ENCODE measurements around the gene DCAF17. TPM values are rescaled to one million over a fixed set of nuclear protein-coding genes. Genes with fewer than 3 reads are reported as not detected.

Gene DCAF17
- polyA plus RNA-seq, 2 of the 4 experiments (the other 2 are of a cell fraction) = 11.5 to 26.9 TPM

- ChIA-PET CTCF (no interaction called here), POLR2A (no interaction called here)
- Histone ChIP-seq H3K4me1 (peaks cover 18% of the 10 kb centered on the region), H3K4me2 (no peak overlapping the region), H3K9me3 (no peaks in the 10 kb centered on the region), H3K4me3 (no peak overlapping the region), H3K27ac (no peak overlapping the region)
- 90% methylated on average over 8 of the region's 10 CpGs for WGBS (ENCODE audit: missing lambda C conversion rate)
- DNase-seq (ENCODE audit: low read depth in 1 of 2, low spot score in 1 of 2) = no peak
- FAIRE-seq = no peak
- TF ChIP-seq CTCF (IDR thresholded peaks at IDR 0.05) = no peak
- no peak for TF ChIP-seq TP53 (CRISPR knock-in tag; IDR thresholded peaks at IDR 0.05)
- no peak for ATAC-seq
These were observed 47.4 kb upstream of the DCAF17 start for GRCh38 chr2:171386627-171387026.

GRCh38 chr2:171387052-171387451, 47.0 kb upstream of the DCAF17 start:
- Histone ChIP-seq H3K27ac (no peak overlapping the region), H3K4me3 (no peak overlapping the region), H3K9me3 (no peaks in the 10 kb centered on the region), H3K4me2 (no peak overlapping the region), H3K4me1 (peaks cover 22% of the 10 kb centered on the region)
- TF ChIP-seq CEBPB (IDR thresholded peaks at IDR 0.05) = no peak
- TF ChIP-seq EP300 (IDR thresholded peaks at IDR 0.05) = no peak
- TF ChIP-seq FOXS1 (CRISPR knock-in tag; IDR thresholded peaks at IDR 0.05) = no peak
- no peak for TF ChIP-seq RCOR1 (IDR thresholded peaks at IDR 0.05; ENCODE audit: low read depth, low read length)
- no peak for TF ChIP-seq SREBF2 (IDR thresholded peaks at IDR 0.05)
- no peak for TF ChIP-seq NPAS2 (CRISPR knock-in tag; IDR thresholded peaks at IDR 0.05; ENCODE audit: borderline replicate concordance)
- TF ChIP-seq KDM5A (IDR thresholded peaks at IDR 0.05) = no peak
- no peak for TF ChIP-seq SMC3 (IDR thresholded peaks at IDR 0.05)
- no peak for TF ChIP-seq RNF2 (IDR thresholded peaks at IDR 0.05; ENCODE audit: borderline replicate concordance, low read depth)
- no peak for TF ChIP-seq HOXA7 (CRISPR knock-in tag; IDR thresholded peaks at IDR 0.05)
- TF ChIP-seq GATA3 (IDR thresholded peaks at IDR 0.05; ENCODE audit: borderline replicate concordance) = no peak
- TF ChIP-seq ZSCAN20 (CRISPR knock-in tag; IDR thresholded peaks at IDR 0.05) = no peak
- no peak for TF ChIP-seq ESRRA (IDR thresholded peaks at IDR 0.05; ENCODE audit: borderline replicate concordance, low read length)
- no peak for TF ChIP-seq HOXB5 (CRISPR knock-in tag; IDR thresholded peaks at IDR 0.05)
- no peak for ATAC-seq
- DNase-seq (ENCODE audit: low read depth in 1 of 2, low spot score in 1 of 2) = no peak
- ChIA-PET POLR2A (no interaction called here), CTCF (no interaction called here)
- no peak for FAIRE-seq
- WGBS (ENCODE audit: missing lambda C conversion rate) = 94% methylated on average over 7 of the region's 7 CpGs

GRCh38 chr2:171389325-171389724, 44.7 kb upstream of the DCAF17 start:
- no peak for DNase-seq (ENCODE audit: low read depth in 1 of 2, low spot score in 1 of 2)
- H3K4me3 ChIP-seq = no peak overlapping the region
- no peak for ATAC-seq
- no peaks in the 10 kb centered on the region for H3K9me3 ChIP-seq
- no peak overlapping the region for H3K4me2 ChIP-seq
- H3K27ac ChIP-seq = no peak overlapping the region
- peaks cover 25% of the 10 kb centered on the region for H3K4me1 ChIP-seq
- ChIA-PET CTCF (interaction anchor here (0.7 kb wide), 1 partner anchor 35 kb away, joined by 3 read pairs; no protein-coding TSS in a partner anchor), POLR2A (no interaction called here)
- 91% methylated on average over 1 of the region's 1 CpG for WGBS (ENCODE audit: missing lambda C conversion rate)
- TF ChIP-seq ZNF302 (CRISPR knock-in tag; IDR thresholded peaks at IDR 0.05) = no peak
- TF ChIP-seq CBX2 (IDR thresholded peaks at IDR 0.05; ENCODE audit: borderline replicate concordance, low read depth) = no peak
- TF ChIP-seq NPAS2 (CRISPR knock-in tag; IDR thresholded peaks at IDR 0.05; ENCODE audit: borderline replicate concordance) = no peak
- no peak for TF ChIP-seq CHD2 (IDR thresholded peaks at IDR 0.05; ENCODE audit: low read length, partially characterized antibody)
- no peak for TF ChIP-seq MAX (IDR thresholded peaks at IDR 0.05)
- FAIRE-seq = no peak

GRCh38 chr2:171389780-171390179, 44.2 kb upstream of the DCAF17 start:
- no peak for ATAC-seq
- DNase-seq (ENCODE audit: low read depth in 1 of 2, low spot score in 1 of 2) = no peak
- WGBS (ENCODE audit: missing lambda C conversion rate) = 88% methylated on average over 1 of the region's 1 CpG
- TF ChIP-seq HES2 (IDR thresholded peaks at IDR 0.05) = no peak
- no peak for TF ChIP-seq EP300 (IDR thresholded peaks at IDR 0.05)
- no peak for TF ChIP-seq MAX (IDR thresholded peaks at IDR 0.05)
- TF ChIP-seq JUN (IDR thresholded peaks at IDR 0.05) = no peak
- TF ChIP-seq PBX3 (IDR thresholded peaks at IDR 0.05) = no peak
- no peak for TF ChIP-seq PHF8 (IDR thresholded peaks at IDR 0.05; ENCODE audit: borderline replicate concordance, low read depth)
- TF ChIP-seq KDM1A (IDR thresholded peaks at IDR 0.05; ENCODE audit: low read depth) = no peak
- no peak for TF ChIP-seq GATA3 (IDR thresholded peaks at IDR 0.05; ENCODE audit: borderline replicate concordance)
- ChIA-PET POLR2A (no interaction called here), CTCF (interaction anchor here (0.7 kb wide), 1 partner anchor 35 kb away, joined by 3 read pairs; no protein-coding TSS in a partner anchor)
- Histone ChIP-seq H3K4me2 (no peak overlapping the region), H3K4me3 (no peak overlapping the region), H3K27ac (no peak overlapping the region), H3K9me3 (no peaks in the 10 kb centered on the region), H3K4me1 (peaks cover 25% of the 10 kb centered on the region)
- no peak for FAIRE-seq

All from A549 (cell line).